ENCODE data around the gene MRPL36.
"Not testable (repeated sequence)": the region's sequence is repeated elsewhere in the genome, so short reads cannot be mapped to it uniquely, and the experiment has no call there.

Gene MRPL36

GRCh38 chr5:1795506-1795905 is 4.1 kb downstream of the MRPL36 start:
- DNase-seq = no peak

DNA sequence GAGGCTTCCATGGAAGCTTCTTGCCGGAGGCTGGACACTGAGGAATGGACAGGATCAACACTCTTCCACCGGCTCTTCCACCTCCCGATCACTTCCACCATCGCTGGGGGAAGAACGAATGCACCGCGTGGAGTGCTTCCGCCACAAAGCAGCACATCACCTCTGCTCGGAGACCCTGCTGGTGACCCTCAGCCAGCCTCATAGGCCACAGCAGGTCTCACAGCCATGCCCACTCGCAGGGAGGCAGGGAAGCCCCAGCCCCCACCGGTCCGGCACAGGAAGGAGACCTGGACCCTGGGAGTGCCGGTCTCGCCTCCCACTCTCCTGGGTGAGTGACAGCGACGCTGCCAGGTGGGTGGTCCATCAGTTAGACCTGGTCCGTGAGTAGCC is 4.7 kb downstream of the MRPL36 start:
- DNase-seq = no peak

DNA sequence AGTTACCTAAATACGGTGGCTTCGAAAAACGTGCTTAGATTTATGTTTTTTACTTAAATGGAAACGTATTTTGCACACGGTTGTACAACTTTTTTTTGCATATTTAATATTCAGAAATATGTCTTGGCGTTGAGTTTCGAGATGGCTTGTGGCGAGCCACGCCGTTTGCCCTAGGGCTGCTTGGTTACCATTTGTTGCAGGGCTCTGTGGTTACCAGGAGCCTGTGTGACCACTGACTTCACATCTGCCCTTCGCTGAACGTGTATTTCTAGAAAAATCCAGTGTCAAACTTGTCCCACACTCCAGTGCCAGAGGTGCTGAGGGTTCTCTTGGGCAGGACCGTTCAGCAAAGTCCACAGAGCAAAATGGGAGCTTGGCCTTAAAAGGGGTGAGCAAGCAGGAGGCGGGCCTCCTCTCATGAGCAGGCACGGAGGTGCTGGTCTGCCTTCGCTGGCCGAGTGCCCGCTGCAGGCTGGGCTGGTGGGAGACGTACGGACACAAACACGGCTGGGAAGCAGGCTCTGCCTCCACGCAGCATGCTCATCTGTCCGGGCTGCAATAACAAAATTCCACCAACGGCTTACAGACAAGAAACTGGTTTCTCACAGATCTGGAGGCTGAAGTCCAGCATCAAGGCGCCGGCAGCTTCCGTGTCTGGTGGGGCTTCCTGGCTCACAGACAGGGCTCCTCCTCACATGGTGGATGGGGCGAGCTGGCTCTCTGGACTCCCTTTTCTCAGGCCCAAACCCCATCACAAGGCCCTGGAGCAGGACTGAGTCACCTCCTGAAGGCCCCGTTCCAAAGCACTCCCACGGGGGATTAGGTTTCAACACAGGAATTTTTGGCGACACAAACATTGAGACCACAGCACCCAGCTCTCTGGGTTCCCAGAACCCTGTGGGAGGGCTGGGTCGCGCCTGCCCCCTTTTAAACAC is 5.4 kb downstream of the MRPL36 start:
- DNase-seq = no peak

- DNase-seq = no peak
Measured at GRCh38 chr5:1793301-1793740, 6.3 kb downstream of the MRPL36 start.

DNA sequence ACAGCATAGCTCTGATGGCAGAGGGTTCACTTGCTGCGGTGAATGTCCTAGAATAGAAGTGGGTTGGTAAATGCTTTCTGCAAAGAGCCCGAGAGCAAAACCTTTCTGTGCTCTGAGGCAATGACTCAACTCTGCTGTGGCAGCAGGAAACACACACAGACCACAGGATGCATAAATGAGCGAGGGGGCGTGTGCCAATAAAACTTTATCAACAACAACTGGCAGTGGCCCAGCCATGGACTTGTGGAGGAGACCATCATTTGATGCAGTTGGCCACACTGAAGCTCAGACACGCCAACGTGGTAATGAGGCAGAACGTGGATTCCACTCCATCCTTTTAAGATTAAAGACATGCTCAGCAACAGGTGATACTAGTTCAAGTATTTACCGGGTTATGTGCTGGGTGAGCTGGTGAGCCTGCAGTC is 6.8 kb downstream of the MRPL36 start:
- DNase-seq = no peak

DNA sequence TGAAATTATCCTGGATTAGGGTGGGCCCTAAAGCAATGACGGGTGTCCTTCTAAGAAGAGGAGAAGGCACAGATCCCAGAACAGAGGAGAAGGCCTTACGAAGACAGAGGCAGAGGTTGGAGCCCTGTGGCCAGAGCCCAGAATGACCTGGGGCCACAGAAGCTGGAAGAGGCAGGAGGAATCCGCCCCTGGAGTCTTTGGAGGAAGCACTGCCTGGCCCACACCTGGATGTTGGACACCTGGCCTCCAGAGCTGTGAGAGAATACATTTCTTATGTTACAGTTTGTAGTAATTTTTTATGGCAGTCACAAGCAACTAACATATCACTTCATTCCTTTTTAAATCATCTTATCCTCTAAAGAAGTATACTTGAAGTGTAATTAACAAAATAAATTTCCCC is 8.5 kb downstream of the MRPL36 start:
- no peak for DNase-seq

DNA sequence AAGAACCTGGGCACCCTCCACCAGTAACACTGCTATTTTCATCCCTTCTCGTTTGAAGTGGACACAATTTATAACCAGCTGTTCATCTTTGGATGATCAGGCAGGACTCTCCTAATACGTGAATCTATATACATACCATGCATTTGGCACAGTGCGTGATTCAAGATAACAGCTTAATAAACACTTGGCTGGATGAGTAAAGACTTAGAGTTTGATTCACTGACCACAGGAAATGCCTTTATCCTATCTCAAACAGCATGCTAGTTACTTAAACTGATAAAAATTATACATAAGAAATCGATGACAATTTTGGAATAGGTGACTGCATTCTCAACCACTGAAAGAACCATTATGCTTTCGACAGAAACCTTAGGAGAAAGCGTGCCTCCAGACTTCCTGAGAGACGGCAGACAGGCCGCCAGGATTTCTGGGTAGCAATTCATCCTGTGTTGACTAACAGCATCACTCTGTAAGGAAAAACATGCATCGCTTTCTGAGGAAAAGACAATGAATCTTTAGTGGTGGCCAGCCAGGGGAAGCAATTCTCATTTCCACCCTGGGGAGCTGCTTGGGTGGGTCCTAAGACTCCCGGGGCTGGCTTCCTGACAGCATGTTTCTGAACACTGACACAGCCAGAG is 9.7 kb downstream of the MRPL36 start:
- DNase-seq = no peak

DNA sequence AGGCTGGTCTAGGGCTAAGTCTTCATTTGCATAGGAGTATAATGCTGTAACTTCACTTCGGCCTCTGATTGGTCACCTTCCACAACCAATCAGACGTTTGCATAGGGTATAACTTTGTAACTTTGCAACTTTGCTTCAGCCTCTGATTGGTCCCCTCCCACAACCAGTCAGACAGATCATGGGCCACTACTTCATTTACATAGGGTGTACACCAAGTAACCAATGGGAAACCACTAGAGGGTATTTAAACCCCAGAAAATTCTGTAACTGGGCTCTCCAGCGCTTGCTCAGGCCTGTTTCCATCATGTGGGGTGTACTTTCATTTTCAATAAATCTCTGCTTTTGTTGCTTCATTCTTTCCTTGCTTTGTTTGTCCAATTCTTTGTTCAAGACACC is 10.2 kb downstream of the MRPL36 start:
- not testable (repeated sequence) for DNase-seq

DNA sequence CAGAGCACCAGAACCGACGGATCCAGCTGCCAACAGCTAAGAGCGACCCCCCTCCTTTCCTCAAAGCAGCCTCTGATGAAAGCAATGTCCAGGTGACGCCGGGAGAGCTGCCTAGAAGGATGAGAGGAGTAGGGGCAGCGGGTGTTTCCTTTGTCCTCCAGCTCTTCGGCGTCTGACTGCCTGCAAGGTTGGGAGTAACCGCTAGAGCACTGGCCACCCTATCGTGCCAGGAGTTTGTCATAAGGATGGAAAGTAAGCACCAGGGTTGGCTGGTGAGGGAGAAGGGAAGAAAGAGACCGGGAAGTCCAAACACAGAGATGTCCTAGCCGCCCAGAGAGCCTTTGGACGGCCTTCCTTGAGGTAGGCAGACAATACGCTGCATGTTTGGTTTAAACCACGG is 10.8 kb downstream of the MRPL36 start:
- DNase-seq = no peak

DNA sequence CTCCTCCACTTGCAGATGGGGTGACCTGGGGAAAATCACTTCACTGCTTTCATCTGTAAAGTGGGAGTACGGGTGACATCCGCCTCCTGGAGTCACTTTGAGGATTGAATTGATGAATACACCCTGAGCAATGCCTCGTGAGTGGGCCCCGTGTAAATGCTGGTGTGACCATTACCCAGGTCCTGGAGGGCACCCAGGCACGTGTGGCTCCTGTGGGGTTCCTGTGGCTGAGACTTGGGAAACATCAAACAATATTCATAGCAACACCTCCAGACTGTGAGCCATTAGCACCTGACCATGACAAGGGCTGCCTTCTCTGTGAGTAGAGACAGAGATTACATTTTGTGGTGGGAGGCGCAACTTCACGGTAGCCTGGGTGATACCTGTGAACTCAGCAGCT is 11.4 kb downstream of the MRPL36 start:
- no peak for DNase-seq

DNA sequence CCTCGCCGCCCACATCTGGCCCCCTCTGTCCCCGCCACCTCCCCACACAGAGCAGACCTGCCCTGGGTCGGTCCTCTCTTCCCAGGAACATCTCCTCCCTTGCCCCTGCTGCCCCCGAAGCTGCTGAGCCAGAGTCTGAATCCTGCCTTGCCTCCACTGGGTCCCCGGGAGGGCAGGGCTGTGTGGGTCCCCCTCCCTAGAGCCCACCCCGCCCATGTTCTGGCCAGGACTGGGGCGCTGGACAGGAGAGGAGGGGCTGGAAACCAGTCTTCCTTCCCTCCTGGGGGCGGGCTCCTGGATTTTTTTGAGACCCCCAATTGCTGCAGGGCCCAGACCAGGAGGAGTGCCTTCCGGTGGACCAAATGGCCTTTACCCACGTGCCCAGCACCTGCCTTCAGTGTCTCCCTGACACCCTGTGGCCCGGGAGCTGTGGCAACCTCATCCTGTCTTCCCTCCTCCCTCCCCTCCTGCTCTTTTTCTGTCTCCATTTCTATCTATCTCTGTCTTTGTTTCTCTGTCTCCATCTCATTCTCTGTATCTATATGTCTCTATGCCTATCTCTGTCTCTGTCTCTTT is 12.1 kb downstream of the MRPL36 start:
- DNase-seq = no peak

DNA sequence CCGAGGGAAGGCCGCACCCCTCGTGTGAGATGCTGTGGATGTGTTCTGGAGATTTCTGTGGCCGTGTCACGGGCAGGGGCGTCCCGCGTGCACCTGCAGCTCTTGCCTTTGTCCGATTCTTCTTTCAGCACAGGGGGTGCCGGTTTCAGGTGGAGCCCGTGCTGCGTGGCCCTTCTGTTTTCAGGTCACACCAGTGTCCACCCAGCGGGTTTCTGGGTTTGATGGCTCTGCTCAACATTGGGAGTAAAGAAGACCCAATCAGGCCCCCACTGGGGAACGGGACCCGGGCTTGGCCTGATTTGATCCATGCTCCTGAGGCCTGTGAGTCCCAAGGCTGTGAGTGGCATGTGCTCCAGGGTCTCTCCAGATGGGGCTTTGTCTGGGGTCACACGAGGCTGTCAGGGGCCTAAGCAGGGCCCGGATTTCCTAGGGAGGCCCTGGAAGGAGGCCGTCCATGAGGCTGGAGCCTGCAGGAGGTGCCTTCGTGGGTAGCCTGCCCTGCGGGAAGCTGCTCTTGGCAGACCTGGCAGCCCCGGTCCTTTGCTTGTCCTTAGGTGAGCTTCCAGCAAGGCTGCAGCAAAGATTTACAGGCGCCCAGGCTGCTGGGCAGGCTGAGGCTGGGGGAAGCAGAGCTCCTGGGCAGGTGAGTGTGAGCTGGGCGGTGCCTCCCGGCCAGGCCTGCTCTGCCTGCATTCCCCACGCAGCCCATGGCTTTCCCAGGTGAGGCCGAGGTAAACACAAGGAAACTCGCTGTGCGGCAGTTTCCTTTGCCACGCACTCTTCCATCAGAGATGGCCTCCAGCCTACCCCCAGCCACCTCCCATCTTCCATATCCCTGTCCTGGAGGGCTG is 12.8 kb downstream of the MRPL36 start:
- no peak for DNase-seq

DNA sequence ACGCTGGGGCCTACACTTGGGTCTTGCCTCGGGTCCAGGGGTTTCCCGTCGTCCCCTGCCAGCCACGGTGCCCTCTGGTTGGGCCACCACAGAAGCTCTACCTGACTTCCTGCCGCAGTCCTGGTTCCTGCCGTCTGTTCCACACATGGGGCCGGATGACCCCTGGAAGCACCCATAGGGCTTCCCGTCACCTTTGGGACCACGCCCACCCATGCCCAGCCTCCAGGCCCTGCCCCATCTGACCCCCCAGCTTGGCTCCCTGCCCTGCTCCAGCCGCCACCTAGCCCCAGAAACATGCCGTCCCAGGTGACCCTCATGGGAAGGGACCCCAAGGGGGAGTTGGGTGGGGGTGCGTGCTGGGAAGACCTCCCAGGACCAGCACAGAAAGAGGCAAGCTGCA is 13.7 kb downstream of the MRPL36 start:
- no peak for DNase-seq

GRCh38 chr5:1785062-1785461 is 14.6 kb downstream of the MRPL36 start:
- no peak for DNase-seq

GRCh38 chr5:1784197-1785050 is 15.2 kb downstream of the MRPL36 start:
- no peak for DNase-seq

- peak; percentile 25 for DNase-seq
Measured at GRCh38 chr5:1783216-1783554, 16.5 kb downstream of the MRPL36 start.

- no peak for DNase-seq
Measured at GRCh38 chr5:1782385-1783215, 17.0 kb downstream of the MRPL36 start.

DNA sequence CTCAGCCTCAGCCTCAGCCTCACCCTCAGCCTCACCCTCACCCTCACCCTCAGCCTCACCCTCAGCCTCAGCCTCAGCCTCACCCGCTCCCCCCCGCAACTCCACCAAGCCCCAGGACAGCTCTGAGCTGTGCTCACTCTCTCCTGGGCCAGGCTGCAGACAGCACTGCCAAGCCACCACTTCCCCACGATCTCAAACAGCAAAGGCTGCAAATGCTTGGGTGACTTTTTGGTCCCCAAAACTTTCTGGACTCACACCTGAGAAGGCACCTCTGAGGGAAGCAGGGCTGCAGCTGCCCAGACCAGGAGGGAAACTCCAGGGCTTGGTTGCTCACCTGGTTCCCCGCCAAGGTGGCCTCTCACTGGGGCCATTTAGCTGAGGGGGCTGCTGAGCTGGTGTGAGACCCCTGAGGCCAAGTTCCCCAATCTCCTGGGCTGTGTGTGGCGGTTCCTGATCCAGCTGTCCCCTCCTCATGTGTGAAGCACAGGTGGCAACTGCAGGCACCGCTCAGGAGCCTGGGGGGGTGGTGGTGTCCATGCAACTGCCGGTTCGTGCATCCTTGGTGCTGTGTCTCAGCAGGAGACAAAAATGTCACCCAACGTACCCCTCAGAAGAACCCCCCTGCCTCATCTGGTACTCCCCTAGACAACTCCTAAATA is 17.8 kb downstream of the MRPL36 start:
- DNase-seq = no peak

DNA sequence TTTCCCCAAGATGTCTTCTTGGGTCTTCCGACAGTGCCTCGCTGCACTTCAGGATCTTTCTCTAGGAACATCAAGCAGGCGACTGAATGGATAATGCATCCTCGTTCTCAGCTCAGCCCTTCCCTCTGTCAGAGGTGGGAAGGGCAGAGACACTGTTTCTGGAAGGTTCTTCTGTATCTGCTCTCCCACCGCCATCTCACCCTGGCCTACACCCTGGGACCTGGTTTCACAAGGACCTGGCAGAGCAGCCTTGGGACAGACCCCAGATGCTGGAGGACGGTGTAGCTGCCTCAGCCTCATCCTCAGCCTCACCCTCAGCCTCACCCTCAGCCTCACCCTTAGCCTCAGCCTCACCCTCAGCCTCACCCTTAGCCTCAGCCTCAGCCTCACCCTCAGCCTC is 18.5 kb downstream of the MRPL36 start:
- DNase-seq = no peak

- DNase-seq = no peak
Measured at GRCh38 chr5:1780614-1780930, 19.1 kb downstream of the MRPL36 start.

Data from NCI-H526 treated with DMSO at 0.1 percent for 48 hours (cell line).